Kidney (tissue), 14 donors: ENCODE data around the gene FBXW5. TPM values are rescaled to one million over a fixed set of nuclear protein-coding genes. Genes with fewer than 3 reads are reported as not detected.
A peak's percentile ranks its signal among the peaks of the same experiment; 100 is the strongest.

Source experiments
- DNase-seq, 5 donors: peaks; one replicate each; pipeline ENCODE4 v3.0.0-alpha.2; 2013 to 2020
- FAIRE-seq: peaks from 2 replicates; lab custom pipeline; 2012; peaks lifted over from hg19 to GRCh38; lab: Jason Lieb, UNC
- H3K27ac ChIP-seq, 2 donors: one replicate each; pipeline ENCODE4 v1.7.0; 2013; ENCODE audit warnings: low read depth in 2 of 2, low read length in 2 of 2, inconsistent platforms in 1 of 2
- H3K27me3 ChIP-seq: one replicate; pipeline ENCODE4 v1.7.1; 2013; ENCODE audit warnings: low read length, inconsistent platforms; ENCODE audit not compliant: control insufficient read depth, insufficient read depth
- H3K36me3 ChIP-seq, 3 donors: one replicate each; pipeline versions ENCODE4 v1.7.0 to v1.7.1; 2013; ENCODE audit warnings: low read length in 3 of 3, control low read depth in 1 of 3, inconsistent platforms in 1 of 3; ENCODE audit not compliant: insufficient read depth in 3 of 3, control insufficient read depth in 2 of 3
- H3K4me1 ChIP-seq, 3 donors: one replicate each; pipeline versions ENCODE4 v1.7.0 to v1.7.1; 2013; ENCODE audit warnings: low read length in 3 of 3, inconsistent platforms in 1 of 3, low read depth in 1 of 3; ENCODE audit not compliant: control insufficient read depth in 2 of 3, insufficient read depth in 2 of 3
- H3K4me3 ChIP-seq, 3 donors: one replicate each; pipeline versions ENCODE4 v1.7.0 to v1.8.1; 2013; ENCODE audit warnings: low read length in 3 of 3, control low read depth in 1 of 3, inconsistent platforms in 1 of 3
- H3K9ac ChIP-seq, 3 donors: one replicate each; pipeline versions ENCODE4 v1.7.0 to v1.7.1; 2013; ENCODE audit warnings: low read length in 3 of 3, control low read depth in 1 of 3, inconsistent platforms in 1 of 3
- H3K9me3 ChIP-seq, 3 donors: one replicate each; pipeline versions ENCODE4 v1.7.0 to v1.7.1; 2013; ENCODE audit warnings: low read length in 3 of 3, control low read depth in 1 of 3, inconsistent platforms in 1 of 3; ENCODE audit not compliant: control insufficient read depth in 2 of 3, insufficient read depth in 1 of 3
- intact Hi-C: fragments of 100-400 bp; cut with DNase I; formaldehyde crosslinking; loops from one replicate; pipeline ENCODE4 v1.11.1; 2022
- polyA plus RNA-seq: library from polyadenylated mRNA; stranded (reverse); fragments of 350-450 nt; fragmentation: Illumina TruSeq; extraction: RNeasy Lipid Tissue Mini Kit (QIAGEN cat#74804); gene quantifications from one replicate; pipeline ENCODE4 v1.2.3, GENCODE V29; 2014; ENCODE audit warnings: low read depth, low replicate concordance; ENCODE audit not compliant: insufficient read depth
- total RNA-seq: library from RNA; stranded (reverse); fragmentation: NEBNext Ultra II Directional; extraction: Animal tissue kit (Norgen Biotek cat#: 25700); gene quantifications from one replicate; pipeline ENCODE4 v1.2.1, GENCODE V29; 2021
- TF ChIP-seq, protein P1 (sequence below): IDR thresholded peaks from 3 replicates; pipeline ENCODE4 v1.5.1; 2012; ENCODE audit warnings: mild to moderate bottlenecking, moderate library complexity, borderline replicate concordance; ENCODE audit not compliant: insufficient read depth; ENCODE audit errors: extremely low read depth
- donor health status: control.
- donor health status: control.
- donor health status: control.
- donor health status: control.
- donor health status: control.
- donor health status: DM: yes; HTN: yes; CAD: no.
- donor health status: Normal renal cell carcinoma (clear cell type).

Gene FBXW5
- total and polyA plus RNA-seq, 2 donors from 2014 or later: 92.5 to 97.2 TPM

DNA sequence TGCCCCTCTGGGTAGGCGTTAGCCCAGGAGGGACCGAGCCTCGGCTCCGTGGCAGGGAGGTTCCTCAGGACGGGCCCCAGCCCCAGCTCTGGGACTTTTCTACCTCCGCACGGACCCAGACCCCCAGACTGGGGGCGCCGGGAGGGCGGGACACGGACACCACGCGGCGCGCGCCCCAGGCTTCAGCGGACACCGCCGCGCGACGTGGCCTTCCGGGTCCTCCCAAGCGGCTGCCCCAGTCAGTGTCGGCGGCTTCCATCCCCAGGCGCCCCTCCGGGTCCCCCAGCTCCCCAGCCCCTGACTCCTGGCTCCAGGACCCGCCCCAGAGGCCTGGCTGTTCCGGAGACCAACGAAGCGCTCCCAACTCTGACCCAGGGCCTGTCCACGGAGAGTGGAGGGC lies 41.3 kb upstream of the FBXW5 start:
- FAIRE-seq (no peak), DNase-seq (no peak)
- Histone ChIP-seq H3K27ac (no peak overlapping the region), H3K9ac (no peak overlapping the region), H3K4me3 (no peak overlapping the region), H3K4me1 (no peaks in the 10 kb centered on the region), H3K36me3 (peaks cover 0 to 3% (median 0%) of the 10 kb centered on the region in 3 donors), H3K27me3 (peaks cover 7% of the 10 kb centered on the region), H3K9me3 (no peaks in the 10 kb centered on the region)
- intact Hi-C loops: no loop called here
- TF ChIP-seq, protein P1, sequence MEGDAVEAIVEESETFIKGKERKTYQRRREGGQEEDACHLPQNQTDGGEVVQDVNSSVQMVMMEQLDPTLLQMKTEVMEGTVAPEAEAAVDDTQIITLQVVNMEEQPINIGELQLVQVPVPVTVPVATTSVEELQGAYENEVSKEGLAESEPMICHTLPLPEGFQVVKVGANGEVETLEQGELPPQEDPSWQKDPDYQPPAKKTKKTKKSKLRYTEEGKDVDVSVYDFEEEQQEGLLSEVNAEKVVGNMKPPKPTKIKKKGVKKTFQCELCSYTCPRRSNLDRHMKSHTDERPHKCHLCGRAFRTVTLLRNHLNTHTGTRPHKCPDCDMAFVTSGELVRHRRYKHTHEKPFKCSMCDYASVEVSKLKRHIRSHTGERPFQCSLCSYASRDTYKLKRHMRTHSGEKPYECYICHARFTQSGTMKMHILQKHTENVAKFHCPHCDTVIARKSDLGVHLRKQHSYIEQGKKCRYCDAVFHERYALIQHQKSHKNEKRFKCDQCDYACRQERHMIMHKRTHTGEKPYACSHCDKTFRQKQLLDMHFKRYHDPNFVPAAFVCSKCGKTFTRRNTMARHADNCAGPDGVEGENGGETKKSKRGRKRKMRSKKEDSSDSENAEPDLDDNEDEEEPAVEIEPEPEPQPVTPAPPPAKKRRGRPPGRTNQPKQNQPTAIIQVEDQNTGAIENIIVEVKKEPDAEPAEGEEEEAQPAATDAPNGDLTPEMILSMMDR: no peak

DNA sequence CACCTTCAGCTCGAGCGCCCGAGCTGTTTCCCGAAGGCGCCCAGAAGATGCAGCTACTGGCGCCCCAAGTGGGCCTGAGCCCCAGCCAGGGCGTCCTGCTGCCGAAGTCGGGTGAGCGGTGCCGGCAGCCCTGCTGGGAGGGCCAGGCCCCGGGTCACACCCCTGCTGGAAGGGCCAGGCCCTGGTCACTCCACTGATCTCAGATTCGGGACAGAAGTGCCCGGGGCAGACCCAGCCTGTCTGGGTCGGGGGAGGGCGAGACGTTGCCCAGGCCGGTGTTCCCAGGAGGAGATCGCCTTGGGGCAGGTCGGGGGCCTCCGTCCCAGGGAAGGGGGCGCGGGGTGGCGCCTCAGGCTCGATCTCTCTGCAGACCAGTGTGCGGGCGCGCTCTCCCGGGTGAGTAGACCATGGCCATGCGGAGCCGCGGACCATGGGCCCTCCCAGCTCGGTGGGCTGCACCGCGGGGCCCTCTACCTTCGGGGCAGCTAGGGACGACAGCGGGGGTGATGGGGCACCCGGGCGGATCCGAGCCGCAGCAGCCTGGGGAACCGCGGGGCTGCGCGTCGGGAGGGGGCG lies 40.6 kb upstream of the FBXW5 start:
- peaks cover 0 to 3% (median 0%) of the 10 kb centered on the region in 3 donors for H3K36me3 ChIP-seq
- no peak overlapping the region for H3K27ac ChIP-seq
- intact Hi-C loops: no loop called here
- DNase-seq: peak in 1 of 5 donors; percentile 33
- H3K9me3 ChIP-seq: no peaks in the 10 kb centered on the region
- no peak for FAIRE-seq
- no peak overlapping the region for H3K4me3 ChIP-seq
- TF ChIP-seq, protein P1: no peak
- peaks cover 7% of the 10 kb centered on the region for H3K27me3 ChIP-seq
- no peaks in the 10 kb centered on the region for H3K4me1 ChIP-seq
- no peak overlapping the region for H3K9ac ChIP-seq

DNA sequence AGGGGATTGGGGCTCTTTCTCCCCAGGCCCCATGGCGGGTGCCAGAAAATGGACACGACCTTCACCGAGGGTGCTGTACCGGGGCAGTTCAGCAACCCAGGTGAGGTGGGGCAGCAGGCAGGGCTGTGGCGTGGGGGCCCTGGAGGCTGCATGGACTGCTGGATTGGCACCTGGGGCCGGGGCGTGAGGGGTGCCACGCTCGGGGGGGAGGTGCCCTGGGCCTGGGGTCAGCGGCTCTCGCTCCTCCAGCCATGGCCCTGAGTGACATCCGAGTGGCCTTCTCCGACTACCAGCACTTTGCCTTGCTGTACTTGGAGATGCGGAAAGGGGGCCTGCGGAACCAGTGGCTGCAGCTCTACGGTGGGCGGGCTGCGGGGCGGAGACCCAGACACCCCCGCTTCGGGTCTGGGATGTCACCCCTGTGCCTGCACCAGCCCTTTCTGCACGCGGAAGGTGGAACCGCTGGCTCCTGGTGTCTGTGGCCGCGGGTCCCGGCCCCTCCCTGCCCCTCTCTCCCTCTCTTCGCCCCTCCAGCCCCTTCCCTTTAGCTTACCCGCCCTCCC lies 40.0 kb upstream of the FBXW5 start:
- FAIRE-seq (no peak), DNase-seq (no peak)
- Histone ChIP-seq H3K9me3 (no peaks in the 10 kb centered on the region), H3K4me1 (no peaks in the 10 kb centered on the region), H3K36me3 (peaks cover 0 to 3% (median 0%) of the 10 kb centered on the region in 3 donors), H3K9ac (no peak overlapping the region), H3K27me3 (peaks cover 7% of the 10 kb centered on the region), H3K27ac (no peak overlapping the region), H3K4me3 (no peak overlapping the region)
- TF ChIP-seq, protein P1: no peak
- intact Hi-C loops: no loop called here
